Measurements from ENCODE around the gene TFAM. TPM values are rescaled to one million over a fixed set of nuclear protein-coding genes. Genes with fewer than 3 reads are reported as not detected.

Gene TFAM
- total RNA-seq, 1 experiment from 2014 or later, result 57.6 TPM

DNA sequence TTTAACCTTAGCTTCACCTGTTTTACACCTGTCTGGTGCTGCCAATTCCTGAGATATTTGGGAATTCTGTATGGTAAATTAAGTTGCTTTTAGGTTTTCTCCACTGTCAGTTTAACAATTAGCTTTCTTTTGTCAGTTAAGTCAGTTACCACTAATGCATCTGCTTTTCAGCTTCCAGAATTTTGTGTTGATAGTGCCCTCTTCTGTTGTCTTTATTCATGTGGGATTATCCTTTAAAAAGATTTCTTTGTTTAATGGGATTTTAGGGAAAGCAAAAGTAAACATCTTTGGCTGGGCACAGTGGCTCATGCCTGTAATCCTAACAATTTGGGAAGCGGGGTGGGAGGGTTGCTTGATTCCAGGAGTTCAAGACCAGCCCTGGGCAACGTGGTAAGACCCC lies 8.1 kb downstream of the TFAM start:
- Histone ChIP-seq H3K27me3 (ENCODE audit: insufficient read depth, low read length) (no peaks in the 10 kb centered on the region), H2AFZ (ENCODE audit: low read depth, low read length, poor library complexity, severe bottlenecking) (no peak overlapping the region), H3K9me2 (ENCODE audit: insufficient read depth) (no peaks in the 10 kb centered on the region), H3K4me1 (ENCODE audit: control insufficient read depth in 1 of 2, insufficient read depth in 2 of 2, low read length in 2 of 2) (no peaks in the 10 kb centered on the region), H3K9ac (ENCODE audit: low read length) (no peak overlapping the region), H3K27ac (ENCODE audit: low read depth, low read length) (no peak overlapping the region), H3K4me2 (ENCODE audit: low read length) (no peak overlapping the region), H3K36me3 (ENCODE audit: control insufficient read depth in 1 of 2, insufficient read depth in 2 of 2, low read length in 2 of 2) (peaks cover 48 to 72% of the 10 kb centered on the region in 2 experiments), H3K9me3 (ENCODE audit: control insufficient read depth in 1 of 2, insufficient read depth in 1 of 2, low read depth in 1 of 2, low read length in 2 of 2) (no peaks in the 10 kb centered on the region), H3K4me3 (replicated peaks in 1 of 2; ENCODE audit: low read depth in 1 of 2, low read length in 2 of 2) (no peak overlapping the region), H3K79me2 (ENCODE audit: insufficient read depth, low read length) (peaks cover 47% of the 10 kb centered on the region), H4K20me1 (ENCODE audit: insufficient read depth) (peaks cover 9% of the 10 kb centered on the region; the same call in 1 of the 2 replicates)
- TF ChIP-seq RAD21 (IDR thresholded peaks at IDR 0.05; ENCODE audit: low read depth) (peak; percentile 25; the same call in 1 of the 2 replicates), POLR2AphosphoS5 (IDR thresholded peaks at IDR 0.05; ENCODE audit: low read depth, low read length) (no peak), JUND (IDR thresholded peaks at IDR 0.05) (no peak)
- no peak for ATAC-seq
- intact Hi-C loops (cut with micrococcal nuclease), result loop anchor here (5.0 kb wide), 1 partner anchor 216 kb away; no protein-coding TSS in a partner anchor
- ChIA-PET RAD21 (ENCODE audit: low non-redundant PET in 1 of 2, low total read pairs in 2 of 2, uncharacterized antibody in 2 of 2, unreplicated experiment in 2 of 2) (no interaction called here), CTCF (interaction anchor here (0.9 to 1.2 kb wide), 2 partner anchors 93 to 216 kb away, joined by 3 to 4 read pairs; no protein-coding TSS in a partner anchor), POLR2A (no interaction called here)
- no TSS peak for BruUV-seq (replicated peaks)
- DNase-seq (ENCODE audit: low read depth, low spot score), result no peak

DNA sequence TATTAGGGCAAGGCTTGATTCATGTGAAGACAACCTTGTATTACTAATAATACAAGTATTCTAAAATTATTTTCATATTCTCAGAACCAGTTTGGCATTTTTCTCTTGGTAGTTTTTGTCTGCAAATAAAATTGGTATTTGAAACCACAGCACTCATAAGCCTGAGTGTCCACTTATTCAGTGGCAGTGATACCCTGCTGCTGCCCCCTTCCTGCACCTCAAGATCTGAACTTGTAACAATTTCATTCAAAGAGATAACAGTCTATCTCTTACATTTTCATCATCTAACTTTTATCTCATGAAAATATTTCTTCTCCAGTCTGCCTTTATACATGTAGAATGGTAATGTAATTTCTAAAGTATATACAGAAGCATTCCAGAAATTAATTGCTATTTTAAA lies 9.3 kb downstream of the TFAM start:
- H4K20me1 ChIP-seq (ENCODE audit: insufficient read depth), result peaks cover 9% of the 10 kb centered on the region; the same call in 1 of the 2 replicates
- ChIA-PET CTCF (no interaction called here), POLR2A (no interaction called here), RAD21 (ENCODE audit: low non-redundant PET in 1 of 2, low total read pairs in 2 of 2, uncharacterized antibody in 2 of 2, unreplicated experiment in 2 of 2) (no interaction called here)
- H3K9me2 ChIP-seq (ENCODE audit: insufficient read depth), result no peaks in the 10 kb centered on the region
- no peak overlapping the region for H3K4me2 ChIP-seq (ENCODE audit: low read length)
- no peak overlapping the region for H3K4me3 ChIP-seq (replicated peaks in 1 of 2; ENCODE audit: low read depth in 1 of 2, low read length in 2 of 2)
- H2AFZ ChIP-seq (ENCODE audit: low read depth, low read length, poor library complexity, severe bottlenecking), result no peak overlapping the region
- peaks cover 39 to 61% of the 10 kb centered on the region in 2 experiments for H3K36me3 ChIP-seq (ENCODE audit: control insufficient read depth in 1 of 2, insufficient read depth in 2 of 2, low read length in 2 of 2)
- intact Hi-C loops (cut with micrococcal nuclease), result loop anchor here (5.0 kb wide), 1 partner anchor 217 kb away; no protein-coding TSS in a partner anchor
- no peaks in the 10 kb centered on the region for H3K4me1 ChIP-seq (ENCODE audit: control insufficient read depth in 1 of 2, insufficient read depth in 2 of 2, low read length in 2 of 2)
- no peaks in the 10 kb centered on the region for H3K9me3 ChIP-seq (ENCODE audit: control insufficient read depth in 1 of 2, insufficient read depth in 1 of 2, low read depth in 1 of 2, low read length in 2 of 2)
- no peak overlapping the region for H3K27ac ChIP-seq (ENCODE audit: low read depth, low read length)
- no TSS peak for BruUV-seq (replicated peaks)
- no peak overlapping the region for H3K9ac ChIP-seq (ENCODE audit: low read length)
- H3K27me3 ChIP-seq (ENCODE audit: insufficient read depth, low read length), result no peaks in the 10 kb centered on the region
- TF ChIP-seq, protein P1, sequence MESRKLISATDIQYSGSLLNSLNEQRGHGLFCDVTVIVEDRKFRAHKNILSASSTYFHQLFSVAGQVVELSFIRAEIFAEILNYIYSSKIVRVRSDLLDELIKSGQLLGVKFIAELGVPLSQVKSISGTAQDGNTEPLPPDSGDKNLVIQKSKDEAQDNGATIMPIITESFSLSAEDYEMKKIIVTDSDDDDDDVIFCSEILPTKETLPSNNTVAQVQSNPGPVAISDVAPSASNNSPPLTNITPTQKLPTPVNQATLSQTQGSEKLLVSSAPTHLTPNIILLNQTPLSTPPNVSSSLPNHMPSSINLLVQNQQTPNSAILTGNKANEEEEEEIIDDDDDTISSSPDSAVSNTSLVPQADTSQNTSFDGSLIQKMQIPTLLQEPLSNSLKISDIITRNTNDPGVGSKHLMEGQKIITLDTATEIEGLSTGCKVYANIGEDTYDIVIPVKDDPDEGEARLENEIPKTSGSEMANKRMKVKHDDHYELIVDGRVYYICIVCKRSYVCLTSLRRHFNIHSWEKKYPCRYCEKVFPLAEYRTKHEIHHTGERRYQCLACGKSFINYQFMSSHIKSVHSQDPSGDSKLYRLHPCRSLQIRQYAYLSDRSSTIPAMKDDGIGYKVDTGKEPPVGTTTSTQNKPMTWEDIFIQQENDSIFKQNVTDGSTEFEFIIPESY (IDR thresholded peaks at IDR 0.05; ENCODE audit: extremely low read depth, insufficient replicate concordance, low read length), result no peak
- TF ChIP-seq YY1 (IDR thresholded peaks at IDR 0.05; ENCODE audit: extremely low read depth, insufficient replicate concordance, low read depth, low read length) (no peak), EZH2phosphoT487 (IDR thresholded peaks at IDR 0.05; ENCODE audit: borderline replicate concordance) (no peak), RAD21 (IDR thresholded peaks at IDR 0.05; ENCODE audit: low read depth) (no peak), JUND (IDR thresholded peaks at IDR 0.05) (no peak)
- TF ChIP-seq, protein P2, sequence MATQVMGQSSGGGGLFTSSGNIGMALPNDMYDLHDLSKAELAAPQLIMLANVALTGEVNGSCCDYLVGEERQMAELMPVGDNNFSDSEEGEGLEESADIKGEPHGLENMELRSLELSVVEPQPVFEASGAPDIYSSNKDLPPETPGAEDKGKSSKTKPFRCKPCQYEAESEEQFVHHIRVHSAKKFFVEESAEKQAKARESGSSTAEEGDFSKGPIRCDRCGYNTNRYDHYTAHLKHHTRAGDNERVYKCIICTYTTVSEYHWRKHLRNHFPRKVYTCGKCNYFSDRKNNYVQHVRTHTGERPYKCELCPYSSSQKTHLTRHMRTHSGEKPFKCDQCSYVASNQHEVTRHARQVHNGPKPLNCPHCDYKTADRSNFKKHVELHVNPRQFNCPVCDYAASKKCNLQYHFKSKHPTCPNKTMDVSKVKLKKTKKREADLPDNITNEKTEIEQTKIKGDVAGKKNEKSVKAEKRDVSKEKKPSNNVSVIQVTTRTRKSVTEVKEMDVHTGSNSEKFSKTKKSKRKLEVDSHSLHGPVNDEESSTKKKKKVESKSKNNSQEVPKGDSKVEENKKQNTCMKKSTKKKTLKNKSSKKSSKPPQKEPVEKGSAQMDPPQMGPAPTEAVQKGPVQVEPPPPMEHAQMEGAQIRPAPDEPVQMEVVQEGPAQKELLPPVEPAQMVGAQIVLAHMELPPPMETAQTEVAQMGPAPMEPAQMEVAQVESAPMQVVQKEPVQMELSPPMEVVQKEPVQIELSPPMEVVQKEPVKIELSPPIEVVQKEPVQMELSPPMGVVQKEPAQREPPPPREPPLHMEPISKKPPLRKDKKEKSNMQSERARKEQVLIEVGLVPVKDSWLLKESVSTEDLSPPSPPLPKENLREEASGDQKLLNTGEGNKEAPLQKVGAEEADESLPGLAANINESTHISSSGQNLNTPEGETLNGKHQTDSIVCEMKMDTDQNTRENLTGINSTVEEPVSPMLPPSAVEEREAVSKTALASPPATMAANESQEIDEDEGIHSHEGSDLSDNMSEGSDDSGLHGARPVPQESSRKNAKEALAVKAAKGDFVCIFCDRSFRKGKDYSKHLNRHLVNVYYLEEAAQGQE (IDR thresholded peaks at IDR 0.05; ENCODE audit: low read depth), result no peak
- TF ChIP-seq, protein P3, sequence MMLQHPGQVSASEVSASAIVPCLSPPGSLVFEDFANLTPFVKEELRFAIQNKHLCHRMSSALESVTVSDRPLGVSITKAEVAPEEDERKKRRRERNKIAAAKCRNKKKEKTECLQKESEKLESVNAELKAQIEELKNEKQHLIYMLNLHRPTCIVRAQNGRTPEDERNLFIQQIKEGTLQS (IDR thresholded peaks at IDR 0.05), result no peak
- peaks cover 35% of the 10 kb centered on the region for H3K79me2 ChIP-seq (ENCODE audit: insufficient read depth, low read length)
- DNase-seq (ENCODE audit: low read depth, low spot score) (no peak), ATAC-seq (no peak)

All from HCT116 (cell line).